ENCODE data around the gene ZBTB7B. TPM values are rescaled to one million over a fixed set of nuclear protein-coding genes. Genes with fewer than 3 reads are reported as not detected.

ZBTB7B gene
- total and polyA plus RNA-seq, 9 of the 15 experiments (the other 6 are each of a cell fraction or from before 2014, with no cell fraction given): 0.04 to 46.5 (median 15.2) TPM

GRCh38 chr1:155022136-155022926 lies 19.7 kb downstream of the ZBTB7B start:
- intact Hi-C loops (cut with micrococcal nuclease): no loop called here
- CTCF ChIA-PET (ENCODE audit: low intra/inter-chr PET ratio): interaction anchor here (0.5 kb wide), 1 partner anchor 101 kb away, joined by 3 read pairs; no protein-coding TSS in a partner anchor
- H3K9me3 ChIP-seq (replicated peaks; ENCODE audit: control insufficient read depth, insufficient read depth, low read depth, low read length): no peaks in the 10 kb centered on the region
- peaks cover 9% of the 10 kb centered on the region; the same call in 1 of the 3 replicates for H3K36me3 ChIP-seq (ENCODE audit: control insufficient read depth, insufficient read depth, low read length)
- no peaks in the 10 kb centered on the region for H4K20me1 ChIP-seq (replicated peaks; ENCODE audit: control insufficient read depth, insufficient read depth, low read length)
- WGBS (ENCODE audit: insufficient coverage, low coverage, missing lambda C conversion rate): 55% methylated on average over 8 of the region's 8 CpGs
- H3K4me1 ChIP-seq (replicated peaks in 1 of 2; ENCODE audit: control insufficient read depth in 2 of 2, insufficient read depth in 2 of 2, low read length in 2 of 2): peaks cover 19 to 25% of the 10 kb centered on the region in 2 experiments
- H3K9me1 ChIP-seq (ENCODE audit: control insufficient read depth, insufficient read depth, low read length): no peaks in the 10 kb centered on the region
- H3K79me2 ChIP-seq (ENCODE audit: control insufficient read depth, insufficient read depth, low read length): no peaks in the 10 kb centered on the region
- no peak overlapping the region; a peak in 1 of 4 replicates for H3K9ac ChIP-seq (ENCODE audit: insufficient read depth in 1 of 2, low read depth in 2 of 2, low read length in 2 of 2)
- H3K4me2 ChIP-seq (ENCODE audit: insufficient read depth, low read length): no peak overlapping the region; the same call in 1 of the 2 replicates
- in situ Hi-C loops (cut with MboI): no loop called here
- ATAC-seq (no peak), FAIRE-seq (no peak), DNase-seq (ENCODE audit: extremely low read depth in 1 of 4, low spot score in 3 of 4) (no peak)
- no peak overlapping the region for H3K4me3 ChIP-seq
- H2AFZ ChIP-seq (ENCODE audit: low read depth, low read length): no peak overlapping the region
- H3K27me3 ChIP-seq (ENCODE audit: control insufficient read depth in 2 of 2, insufficient read depth in 2 of 2, low read length in 2 of 2): no peaks in the 10 kb centered on the region
- H3K27ac ChIP-seq (ENCODE audit: extremely low read depth, low read depth, low read length): no peak overlapping the region
- POLR2A ChIA-PET: interaction anchor here (0.6 to 1.3 kb wide), 10 partner anchors 9 to 67 kb away, joined by 3 to 4 read pairs (median 3); no protein-coding TSS in a partner anchor
- BruUV-seq (replicated peaks): no TSS peak
- TF ChIP-seq CC2D1A (IDR thresholded peaks at IDR 0.05) (no peak), ETV6 (IDR thresholded peaks at IDR 0.05; ENCODE audit: borderline replicate concordance in 1 of 2, low read depth in 2 of 2, low read length in 1 of 2) (no peak), ETV6 (CRISPR knock-in tag; IDR thresholded peaks at IDR 0.05; ENCODE audit: borderline replicate concordance) (no peak), ZNF76 (CRISPR knock-in tag; IDR thresholded peaks at IDR 0.05; ENCODE audit: borderline replicate concordance) (no peak), PRDM10 (IDR thresholded peaks at IDR 0.05; ENCODE audit: partially characterized antibody) (peak; percentile 79), FOXP1 (CRISPR knock-in tag; IDR thresholded peaks at IDR 0.05) (no peak)
- TF ChIP-seq, protein P1, sequence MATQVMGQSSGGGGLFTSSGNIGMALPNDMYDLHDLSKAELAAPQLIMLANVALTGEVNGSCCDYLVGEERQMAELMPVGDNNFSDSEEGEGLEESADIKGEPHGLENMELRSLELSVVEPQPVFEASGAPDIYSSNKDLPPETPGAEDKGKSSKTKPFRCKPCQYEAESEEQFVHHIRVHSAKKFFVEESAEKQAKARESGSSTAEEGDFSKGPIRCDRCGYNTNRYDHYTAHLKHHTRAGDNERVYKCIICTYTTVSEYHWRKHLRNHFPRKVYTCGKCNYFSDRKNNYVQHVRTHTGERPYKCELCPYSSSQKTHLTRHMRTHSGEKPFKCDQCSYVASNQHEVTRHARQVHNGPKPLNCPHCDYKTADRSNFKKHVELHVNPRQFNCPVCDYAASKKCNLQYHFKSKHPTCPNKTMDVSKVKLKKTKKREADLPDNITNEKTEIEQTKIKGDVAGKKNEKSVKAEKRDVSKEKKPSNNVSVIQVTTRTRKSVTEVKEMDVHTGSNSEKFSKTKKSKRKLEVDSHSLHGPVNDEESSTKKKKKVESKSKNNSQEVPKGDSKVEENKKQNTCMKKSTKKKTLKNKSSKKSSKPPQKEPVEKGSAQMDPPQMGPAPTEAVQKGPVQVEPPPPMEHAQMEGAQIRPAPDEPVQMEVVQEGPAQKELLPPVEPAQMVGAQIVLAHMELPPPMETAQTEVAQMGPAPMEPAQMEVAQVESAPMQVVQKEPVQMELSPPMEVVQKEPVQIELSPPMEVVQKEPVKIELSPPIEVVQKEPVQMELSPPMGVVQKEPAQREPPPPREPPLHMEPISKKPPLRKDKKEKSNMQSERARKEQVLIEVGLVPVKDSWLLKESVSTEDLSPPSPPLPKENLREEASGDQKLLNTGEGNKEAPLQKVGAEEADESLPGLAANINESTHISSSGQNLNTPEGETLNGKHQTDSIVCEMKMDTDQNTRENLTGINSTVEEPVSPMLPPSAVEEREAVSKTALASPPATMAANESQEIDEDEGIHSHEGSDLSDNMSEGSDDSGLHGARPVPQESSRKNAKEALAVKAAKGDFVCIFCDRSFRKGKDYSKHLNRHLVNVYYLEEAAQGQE (IDR thresholded peaks at IDR 0.05; ENCODE audit: borderline replicate concordance): peak; percentile 10; the same call in 1 of the 2 replicates
- TF ChIP-seq, protein P1 (CRISPR knock-in tag; IDR thresholded peaks at IDR 0.05; ENCODE audit: low read depth): no peak

Measured in K562 (cell line).